CD4-positive, alpha-beta T cell treated with Interleukin-10 for 1 hour (primary cell): ENCODE measurements around the gene IL20.

ENCODE experiments used
- DNase-seq: peaks from one replicate; pipeline ENCODE4 v3.0.0-alpha.2; 2020

Gene IL20, protein sequence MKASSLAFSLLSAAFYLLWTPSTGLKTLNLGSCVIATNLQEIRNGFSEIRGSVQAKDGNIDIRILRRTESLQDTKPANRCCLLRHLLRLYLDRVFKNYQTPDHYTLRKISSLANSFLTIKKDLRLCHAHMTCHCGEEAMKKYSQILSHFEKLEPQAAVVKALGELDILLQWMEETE

DNA sequence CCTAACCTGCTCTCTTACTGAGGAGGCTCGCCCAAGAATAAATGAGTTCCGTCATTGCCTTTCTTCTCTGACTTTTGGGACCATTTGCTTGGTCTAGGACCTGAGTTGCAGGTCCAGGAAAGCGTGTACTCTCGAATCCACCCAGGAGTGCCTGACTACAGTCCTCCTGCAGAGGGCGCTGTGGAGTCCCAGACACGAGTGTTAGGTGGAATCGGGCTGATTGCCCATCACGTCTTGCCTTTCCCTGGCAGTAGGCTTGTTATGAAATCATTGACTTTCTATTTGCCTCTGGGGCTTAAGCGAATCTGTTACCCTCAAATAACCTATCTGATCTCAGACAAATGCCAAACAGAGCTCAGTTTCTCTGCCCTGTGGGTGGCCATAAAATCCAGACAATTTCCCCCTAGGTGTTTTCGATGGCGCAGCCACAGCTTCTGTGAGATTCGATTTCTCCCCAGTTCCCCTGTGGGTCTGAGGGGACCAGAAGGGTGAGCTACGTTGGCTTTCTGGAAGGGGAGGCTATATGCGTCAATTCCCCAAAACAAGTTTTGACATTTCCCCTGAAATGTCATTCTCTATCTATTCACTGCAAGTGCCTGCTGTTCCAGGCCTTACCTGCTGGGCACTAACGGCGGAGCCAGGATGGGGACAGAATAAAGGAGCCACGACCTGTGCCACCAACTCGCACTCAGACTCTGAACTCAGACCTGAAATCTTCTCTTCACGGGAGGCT lies at the start of gene IL20:
Gene IL20, plus strand, starts transcription at position 685 of the 733 bp plus-strand sequence. CDS start 230 bp downstream, outside the sequence.
- peak; percentile 84 for DNase-seq

DNA sequence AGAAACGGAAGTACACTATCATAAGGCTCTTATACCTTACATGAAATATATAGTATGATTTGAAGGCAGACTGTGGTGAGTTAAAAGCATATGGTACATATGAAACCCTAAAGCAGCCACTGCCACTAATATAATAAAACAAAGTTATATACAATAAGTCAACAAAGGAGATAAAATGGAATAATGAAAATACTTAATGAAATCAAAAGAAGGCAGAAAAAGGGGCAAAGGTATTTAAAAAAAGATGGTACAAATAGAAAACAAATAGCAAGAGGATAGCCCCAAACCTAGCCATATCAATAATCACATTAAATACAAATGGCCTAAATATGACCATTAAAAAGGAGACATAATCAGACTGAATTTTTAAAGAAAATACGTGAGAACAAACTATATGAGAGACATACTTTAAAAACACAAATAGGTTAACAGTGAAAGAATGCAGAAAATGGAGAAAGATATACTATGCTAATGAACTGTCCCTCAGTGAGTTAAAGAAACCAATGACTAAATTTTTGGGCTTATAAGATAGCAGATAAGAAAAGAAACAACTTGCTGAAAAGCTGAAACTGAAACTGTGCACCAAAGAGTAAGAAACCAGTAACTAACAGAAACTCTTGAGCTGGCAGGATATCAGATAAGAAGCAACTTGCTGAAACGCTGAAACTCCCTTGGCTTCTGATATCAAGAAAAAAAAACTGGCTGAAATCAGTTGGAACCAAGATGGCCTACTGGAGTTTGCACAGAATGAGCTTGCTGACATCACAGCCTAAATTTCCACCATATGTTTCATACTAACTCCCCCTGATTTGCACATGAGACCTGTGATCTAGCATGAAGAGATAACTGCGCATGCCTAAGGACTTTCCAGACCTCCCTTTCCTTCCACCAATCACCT lies 48.8 kb upstream of the IL20 start:
- DNase-seq, result peak; percentile 65

DNA sequence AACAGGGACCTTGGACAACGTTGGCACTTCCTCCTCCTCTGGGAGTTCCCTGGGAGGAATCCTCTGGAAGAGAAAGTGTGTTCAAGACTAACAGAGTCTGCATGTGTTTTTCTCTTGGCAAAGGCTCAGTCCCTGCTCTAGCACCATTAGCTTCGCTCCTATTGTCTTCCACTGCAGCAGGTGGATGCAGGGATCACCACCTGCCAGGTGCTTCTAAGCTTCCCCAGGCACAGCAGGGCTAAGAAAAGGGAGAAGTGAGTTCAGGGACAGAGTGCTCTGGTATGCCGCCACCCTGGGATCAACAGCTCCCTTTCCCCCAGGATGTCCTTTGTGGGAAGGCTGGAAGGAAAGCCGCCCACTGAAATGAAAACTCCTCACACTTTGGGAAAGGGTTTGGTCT lies 43.9 kb upstream of the IL20 start:
- no peak for DNase-seq

DNA sequence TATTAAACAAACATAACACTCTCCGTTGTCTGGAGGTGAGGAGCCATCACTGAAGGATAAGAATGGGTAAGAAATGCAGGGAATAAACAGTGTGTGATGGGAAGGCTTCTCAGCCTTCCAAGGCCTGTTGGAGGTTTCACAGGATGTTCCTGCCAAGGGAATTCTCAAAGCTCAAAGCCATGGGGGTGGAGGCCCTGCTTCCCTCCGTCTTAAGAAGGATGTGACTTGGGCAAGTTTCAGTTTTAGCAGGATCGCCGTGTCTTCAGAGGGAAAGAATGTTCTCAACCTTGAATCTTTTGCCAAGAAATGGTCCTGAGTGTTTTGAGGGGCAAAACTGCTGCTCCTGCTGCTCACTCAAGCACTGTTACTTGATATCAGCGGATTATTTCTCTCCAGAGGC lies 41.7 kb upstream of the IL20 start:
- no peak for DNase-seq

DNA sequence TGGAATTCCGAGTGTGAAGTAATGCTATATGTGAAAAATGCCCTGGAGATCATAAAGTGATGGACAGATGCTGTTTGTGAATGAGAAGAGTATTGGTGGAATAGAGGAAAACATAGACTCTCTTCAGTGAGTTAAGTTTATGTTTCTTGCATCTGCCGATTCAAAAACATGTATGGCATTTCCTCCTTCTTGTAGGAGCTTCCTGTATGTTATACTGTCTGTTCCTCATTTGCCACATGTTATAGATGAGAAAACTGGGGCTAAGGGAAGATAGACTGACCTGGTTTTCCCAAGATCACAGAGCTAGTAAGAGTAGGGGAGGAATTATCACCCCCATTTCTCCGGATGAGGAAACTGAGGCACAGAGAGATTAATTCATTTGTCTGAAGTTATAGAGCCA lies 41.1 kb upstream of the IL20 start:
- no peak for DNase-seq

DNA sequence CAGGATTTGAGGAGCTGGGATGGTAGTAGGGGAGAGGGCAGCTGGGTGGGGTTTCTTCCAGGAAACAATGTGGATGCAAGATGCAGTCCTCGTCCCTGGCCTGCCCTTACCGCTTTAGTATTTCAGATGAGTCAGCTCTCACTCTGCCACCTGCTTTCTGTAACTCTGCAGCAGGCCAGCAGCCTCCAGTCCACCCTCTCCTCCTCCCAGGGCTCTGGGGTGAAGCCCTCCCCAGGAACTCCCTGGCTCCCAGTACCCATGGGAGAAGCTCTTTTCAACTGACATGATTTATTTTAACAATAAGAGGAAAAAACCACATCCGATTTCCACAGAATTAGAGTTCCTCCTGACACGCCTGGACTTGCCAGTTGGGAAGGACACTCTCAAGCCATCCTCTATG lies 39.0 kb upstream of the IL20 start:
- DNase-seq, result no peak

DNA sequence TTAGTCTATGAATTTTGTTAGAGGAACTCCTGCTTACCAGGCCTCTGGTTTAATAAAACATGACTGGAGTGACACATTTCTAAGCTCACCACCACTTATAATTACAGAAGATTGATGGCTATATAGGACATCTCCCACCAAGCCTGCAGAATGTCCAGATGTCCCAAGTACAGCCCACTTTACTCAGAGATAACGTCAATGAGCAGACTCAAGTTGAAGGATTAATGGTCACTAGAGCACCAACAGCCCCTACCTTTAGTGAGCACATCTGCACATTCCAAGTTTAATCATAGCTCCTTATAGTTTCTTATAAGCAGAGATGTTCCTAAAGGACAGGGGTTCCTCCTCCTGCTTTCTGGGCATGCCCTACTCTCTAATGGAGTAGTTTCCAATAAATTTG lies 37.4 kb upstream of the IL20 start:
- no peak for DNase-seq

DNA sequence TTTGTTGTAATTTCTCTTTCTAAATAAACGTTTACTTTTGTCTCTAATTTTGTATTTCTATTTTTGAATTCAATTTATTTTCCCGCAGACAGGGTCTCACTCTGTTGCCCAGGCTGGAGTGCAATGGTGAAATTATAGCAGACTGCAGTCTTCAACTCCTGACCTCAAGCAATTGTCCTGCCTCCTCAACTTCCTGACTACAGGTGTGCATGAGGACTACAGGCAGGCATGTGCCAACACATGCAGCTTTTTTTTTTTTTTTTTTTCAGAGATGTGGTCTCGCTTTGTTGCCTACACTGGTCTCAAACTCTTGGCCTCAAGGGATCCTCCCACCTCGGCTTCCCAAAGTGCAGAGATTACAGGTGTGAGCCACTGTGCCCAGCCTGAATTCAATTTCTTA lies 36.7 kb upstream of the IL20 start:
- DNase-seq, result no peak

DNA sequence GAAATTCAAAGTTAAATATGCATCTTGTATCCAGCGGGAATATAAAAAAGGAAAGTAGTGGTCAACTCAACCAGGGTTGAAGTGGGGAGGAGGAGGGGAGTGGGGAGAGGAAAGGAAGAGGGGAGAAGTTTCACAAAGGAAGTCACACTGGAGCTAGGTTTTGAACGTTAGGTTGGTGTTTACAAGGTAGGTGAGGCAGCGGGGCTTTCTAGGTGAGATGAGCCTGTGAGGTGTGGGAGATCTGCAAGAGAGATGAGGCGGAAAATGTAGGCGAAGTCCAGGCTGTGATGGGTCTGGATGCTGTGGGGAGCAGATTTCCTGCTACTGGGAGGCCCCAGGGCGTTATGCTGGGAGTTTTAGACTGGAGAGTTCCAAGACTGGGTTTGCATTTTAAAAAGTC lies 36.1 kb upstream of the IL20 start:
- DNase-seq, result peak; percentile 19

DNA sequence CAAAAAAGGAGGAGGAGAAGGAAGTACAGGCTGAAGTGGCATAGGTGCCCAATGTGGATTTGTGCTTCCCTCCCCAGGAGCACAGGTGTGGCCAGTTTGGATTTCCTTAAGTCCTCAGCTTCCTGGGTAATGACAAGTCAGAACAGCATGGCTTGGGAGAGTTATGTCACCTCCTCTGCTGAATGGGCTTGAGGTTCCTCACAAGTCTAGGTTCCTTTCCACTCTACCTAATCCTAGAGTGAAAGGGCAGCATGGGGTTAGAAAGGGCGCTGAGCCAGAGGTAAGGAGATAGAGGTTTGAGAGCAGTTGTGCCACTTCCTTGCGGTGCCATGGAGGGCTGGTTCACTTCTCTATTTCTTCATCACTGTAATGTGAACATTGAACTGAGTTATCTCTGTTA lies 35.5 kb upstream of the IL20 start:
- no peak for DNase-seq

DNA sequence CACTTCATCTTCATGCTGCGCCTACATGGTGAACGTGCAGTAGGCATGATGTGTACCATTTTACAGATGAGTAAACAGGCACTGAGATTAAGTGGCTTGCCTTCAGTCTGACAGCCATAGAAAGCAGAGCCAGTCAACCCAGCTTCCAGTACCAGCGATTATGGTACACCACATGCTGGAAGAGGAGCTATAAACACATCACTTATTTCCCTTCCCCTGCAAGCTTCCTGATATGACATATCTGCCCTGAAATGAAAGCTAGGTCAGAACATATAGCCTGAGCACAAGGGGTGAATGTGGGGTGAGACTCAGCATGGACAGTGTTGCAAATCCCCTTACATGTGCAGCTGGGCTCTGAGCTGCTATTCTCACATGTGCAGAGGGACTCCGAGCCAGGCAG lies 33.8 kb upstream of the IL20 start:
- DNase-seq, result no peak

DNA sequence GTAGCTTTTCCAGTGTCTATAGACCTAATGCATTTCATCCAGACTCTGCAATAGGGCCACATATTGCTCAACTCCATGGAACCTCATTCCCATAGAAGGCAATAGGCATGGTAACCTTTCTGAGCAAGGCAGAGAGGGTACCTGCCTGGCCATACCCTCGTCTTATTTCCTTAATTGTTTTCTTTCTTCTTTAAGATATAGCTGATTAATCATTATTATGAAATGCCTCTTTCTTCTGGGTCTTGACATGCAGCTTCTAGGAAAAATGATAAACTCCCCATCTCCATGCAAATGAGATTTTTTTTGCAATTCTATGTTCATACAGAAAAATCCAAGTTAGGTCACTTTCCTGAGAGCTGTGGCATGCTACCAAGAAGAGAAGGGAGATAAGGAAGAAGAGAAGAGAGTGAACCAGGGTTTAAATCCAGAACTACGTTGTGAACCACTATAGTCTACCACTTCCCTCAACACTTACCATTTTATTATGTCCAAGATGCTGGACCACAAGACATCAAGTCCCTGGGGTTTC lies 33.0 kb upstream of the IL20 start:
- no peak for DNase-seq

DNA sequence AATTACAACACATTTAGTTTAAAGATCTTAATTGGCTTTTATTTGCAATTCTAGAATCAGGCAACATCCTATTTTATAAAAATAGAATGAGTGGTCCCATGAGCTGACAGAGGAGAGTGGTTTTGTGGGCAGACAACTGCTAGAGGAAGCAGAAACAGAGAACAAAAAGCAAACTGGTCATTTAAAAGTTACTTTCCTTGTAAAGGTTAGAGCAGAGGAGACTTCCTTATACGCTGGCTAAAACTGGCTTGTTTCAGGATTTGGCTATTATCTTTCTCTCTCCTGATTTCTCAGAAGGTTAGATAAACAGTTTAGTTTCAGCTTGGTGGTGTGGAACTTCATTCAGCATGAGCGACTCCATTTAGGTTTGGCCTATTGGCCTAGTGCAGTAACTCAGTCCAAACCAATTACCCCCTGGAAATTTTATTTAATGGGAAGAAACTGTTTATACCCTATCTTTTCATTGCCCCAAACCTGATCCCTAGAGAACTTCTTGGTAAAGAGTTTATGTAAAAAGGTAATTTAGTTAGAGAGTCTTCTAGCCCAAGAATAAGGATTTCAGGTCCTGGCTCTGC lies 32.2 kb upstream of the IL20 start:
- no peak for DNase-seq

DNA sequence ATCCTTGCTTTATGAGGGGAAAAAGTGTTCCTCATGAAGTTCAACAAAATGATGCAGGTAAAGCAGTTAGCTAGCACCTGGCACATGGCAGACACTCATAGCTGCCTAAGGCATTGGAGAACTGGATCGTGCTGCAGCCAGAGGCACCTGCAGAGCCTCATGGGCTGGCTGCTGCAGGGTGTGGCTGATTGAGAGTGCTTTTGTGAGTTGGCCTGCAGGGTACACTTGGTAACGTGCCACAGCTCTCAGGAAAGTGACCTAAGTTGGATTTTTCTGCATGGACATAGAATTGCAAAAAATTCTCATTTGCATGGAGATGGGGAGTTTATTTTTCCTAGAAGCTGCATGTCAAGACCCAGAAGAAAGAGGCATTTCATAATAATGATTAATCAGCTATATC lies 31.6 kb upstream of the IL20 start:
- no peak for DNase-seq

DNA sequence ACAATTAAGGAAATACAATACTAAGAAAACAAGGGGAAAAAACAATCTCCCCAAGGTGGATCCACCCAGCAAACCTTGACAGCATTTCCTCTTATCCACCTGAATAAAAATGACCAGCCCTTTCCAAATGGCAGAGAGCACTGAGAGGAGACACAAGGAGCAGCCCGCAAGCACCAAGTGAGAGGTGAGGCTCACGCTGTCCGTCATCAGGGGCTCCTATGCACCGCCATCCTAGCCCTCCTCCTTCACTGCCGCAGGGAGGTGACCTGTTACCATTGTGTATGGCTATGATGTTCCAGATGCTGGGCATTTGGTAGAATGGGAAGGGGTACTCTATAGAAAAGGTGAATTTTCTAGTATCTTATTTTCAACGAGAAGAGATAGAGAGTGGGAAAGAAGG lies 31.2 kb upstream of the IL20 start:
- DNase-seq, result no peak

DNA sequence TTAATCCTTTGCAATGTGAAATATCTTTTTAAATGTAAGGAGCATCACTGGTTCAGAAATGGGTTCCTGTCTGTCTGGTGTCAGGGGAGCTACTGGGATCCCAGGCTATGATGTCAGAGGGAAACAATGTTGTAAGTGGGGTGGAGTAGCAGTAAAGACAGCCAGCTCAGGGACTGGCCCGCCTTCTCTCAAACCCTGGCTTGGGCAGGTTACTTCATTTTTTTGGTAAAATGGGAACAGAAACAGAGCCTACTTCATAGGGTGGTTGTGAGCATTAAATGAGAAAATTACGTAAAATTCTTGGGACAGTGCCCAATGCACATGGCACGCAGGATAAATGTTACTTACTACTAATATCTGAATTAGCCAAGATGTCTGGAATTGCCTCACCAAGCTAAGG lies 30.7 kb upstream of the IL20 start:
- no peak for DNase-seq

DNA sequence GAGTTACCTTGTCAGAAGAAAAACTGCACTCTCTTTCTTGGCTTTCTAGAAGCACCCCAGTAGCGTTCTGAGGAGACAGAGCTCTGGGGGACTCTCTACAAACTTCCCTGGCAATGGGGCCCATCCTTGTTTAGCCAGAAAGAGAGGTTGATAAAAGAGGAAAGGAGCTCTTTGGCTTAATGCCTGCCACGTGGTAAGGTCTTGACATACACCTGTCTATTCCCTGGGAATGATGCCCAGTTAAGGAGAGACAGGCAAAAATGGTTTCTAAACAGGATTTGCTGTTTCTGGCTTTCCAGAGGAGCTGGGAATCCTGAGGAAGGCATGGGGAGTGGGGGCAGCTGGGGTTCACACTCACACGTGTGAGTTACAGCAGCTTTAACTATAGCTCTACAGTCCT lies 30.2 kb upstream of the IL20 start:
- DNase-seq, result no peak

DNA sequence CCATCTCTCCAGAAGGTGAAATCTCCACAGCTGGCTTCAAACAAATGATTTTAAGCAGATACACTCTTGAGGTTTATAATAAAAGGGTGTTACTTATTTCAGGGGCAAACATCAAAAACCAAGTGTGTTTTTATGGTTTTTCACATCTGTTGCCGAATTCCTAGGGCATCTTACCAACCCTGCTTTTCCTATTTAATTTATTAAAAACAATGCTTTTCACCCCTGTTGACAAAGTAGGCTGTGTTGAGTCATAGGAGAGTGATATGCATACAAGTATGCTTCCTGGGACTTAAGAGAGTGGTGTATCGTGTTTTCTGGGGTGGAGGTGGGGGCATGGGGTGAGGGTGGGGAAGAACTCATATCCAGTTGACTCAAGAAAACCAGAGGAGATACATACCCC lies 29.3 kb upstream of the IL20 start:
- DNase-seq, result no peak

DNA sequence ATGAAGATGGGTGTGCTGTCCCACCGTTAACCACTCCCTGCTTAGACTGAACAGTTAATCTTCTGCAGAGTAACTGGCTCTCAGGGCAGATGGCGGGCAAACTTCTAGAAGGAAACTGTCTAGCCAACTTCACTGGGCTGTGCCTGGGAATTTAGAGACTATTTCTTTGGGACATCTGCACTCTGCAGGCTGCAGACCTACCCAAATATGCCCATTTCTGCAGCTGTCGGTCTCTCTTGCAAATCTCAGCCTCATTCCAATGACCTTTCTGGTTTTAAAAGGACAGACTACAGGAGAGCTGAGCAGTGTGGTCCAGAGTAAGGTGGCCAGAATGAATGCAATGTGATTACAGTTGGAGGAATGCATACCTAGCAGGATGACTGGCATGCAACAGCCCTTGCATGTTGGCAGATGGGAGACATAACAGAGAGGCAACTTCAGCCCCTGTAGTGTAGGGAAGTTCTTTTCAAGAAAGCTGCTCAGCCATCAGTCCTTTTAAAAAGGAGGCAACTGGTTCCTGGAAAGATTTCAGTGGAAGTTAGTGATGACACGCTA lies 26.3 kb upstream of the IL20 start:
- DNase-seq, result no peak

DNA sequence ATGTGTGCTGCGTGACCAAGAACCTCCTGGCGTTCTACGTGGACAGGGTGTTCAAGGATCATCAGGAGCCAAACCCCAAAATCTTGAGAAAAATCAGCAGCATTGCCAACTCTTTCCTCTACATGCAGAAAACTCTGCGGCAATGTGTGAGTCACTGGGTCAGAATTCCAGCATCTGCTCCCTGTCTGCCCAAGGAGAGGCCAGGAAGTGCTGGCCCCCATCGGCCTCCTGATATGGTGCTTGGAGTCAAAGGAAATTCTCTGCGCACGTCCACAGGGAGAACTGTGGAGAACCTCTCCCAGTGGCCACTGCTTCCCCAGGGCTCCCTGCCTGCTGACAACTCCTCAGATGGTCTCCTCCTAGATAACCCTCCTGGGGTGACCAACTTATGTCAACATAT lies 25.6 kb upstream of the IL20 start:
- no peak for DNase-seq

DNA sequence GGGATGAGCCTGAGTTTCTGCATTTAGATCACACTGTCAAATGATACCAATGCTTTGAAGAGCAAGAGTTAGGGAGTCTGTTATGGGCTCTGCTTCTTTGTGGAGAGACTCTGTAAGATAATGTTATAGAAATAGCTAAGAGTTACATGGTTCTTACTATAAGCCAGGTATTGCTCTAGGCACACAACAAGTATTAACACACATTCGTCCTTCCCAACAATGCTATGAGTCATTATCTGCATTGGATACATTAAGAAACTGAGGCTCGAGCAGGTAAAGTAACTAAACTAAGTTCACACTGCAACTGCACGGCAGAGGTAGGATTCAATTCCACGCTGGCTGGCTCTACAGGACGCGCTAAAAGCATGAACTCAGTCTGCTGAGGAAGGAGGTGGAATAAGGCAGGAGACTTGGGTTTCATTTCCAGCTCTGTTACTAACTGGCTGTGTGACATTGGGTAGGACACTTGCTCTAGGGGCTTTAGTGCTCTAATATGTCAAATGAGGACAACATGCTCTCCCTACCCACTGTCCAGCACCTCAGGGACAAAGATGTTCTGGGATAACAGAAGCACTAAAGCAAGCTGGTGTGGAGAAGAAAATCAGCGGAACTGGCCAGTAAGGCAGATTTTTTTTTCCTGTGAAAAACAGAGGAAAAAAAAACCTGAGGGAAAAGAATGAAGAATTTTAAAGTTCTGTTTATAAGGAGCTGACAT lies 23.7 kb upstream of the IL20 start:
- DNase-seq, result no peak

DNA sequence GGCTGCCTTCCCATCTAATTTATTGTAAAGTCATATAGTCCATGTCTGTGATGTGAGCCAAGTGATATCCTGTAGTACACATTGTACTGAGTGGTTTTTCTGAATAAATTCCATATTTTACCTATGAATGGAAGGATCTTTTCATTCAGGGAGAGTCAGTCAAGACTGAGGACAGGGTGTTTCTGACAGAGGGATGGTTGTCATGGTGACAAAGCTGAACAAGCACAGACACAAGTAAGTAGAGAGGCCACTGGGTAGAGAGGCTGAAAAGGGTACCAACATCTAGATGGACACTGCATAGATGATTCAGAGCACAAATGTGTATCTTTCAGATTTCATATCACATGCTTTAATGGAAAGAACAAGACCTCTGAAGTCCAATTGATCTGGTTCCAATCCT lies 22.6 kb upstream of the IL20 start:
- DNase-seq, result no peak
